MM.1S (cell line): ENCODE measurements around the gene PA2G4.

Experiments used
- EZH2 ChIP-seq: fragments of 300-600 bp; sonication (generic); optimal IDR thresholded peaks from 2 replicates; pipeline ENCODE3; 2017; ENCODE audit warnings: low read depth, mild to moderate bottlenecking, antibody characterized with exemption, low read length, mixed read lengths
- TF ChIP-seq, protein P1 (sequence below): fragments of 300-600 bp; sonication (generic); IDR thresholded peaks from 2 replicates; pipeline ENCODE4 v1.5.1; 2016; ENCODE audit warnings: antibody characterized with exemption, low read length, mixed read lengths

DNA sequence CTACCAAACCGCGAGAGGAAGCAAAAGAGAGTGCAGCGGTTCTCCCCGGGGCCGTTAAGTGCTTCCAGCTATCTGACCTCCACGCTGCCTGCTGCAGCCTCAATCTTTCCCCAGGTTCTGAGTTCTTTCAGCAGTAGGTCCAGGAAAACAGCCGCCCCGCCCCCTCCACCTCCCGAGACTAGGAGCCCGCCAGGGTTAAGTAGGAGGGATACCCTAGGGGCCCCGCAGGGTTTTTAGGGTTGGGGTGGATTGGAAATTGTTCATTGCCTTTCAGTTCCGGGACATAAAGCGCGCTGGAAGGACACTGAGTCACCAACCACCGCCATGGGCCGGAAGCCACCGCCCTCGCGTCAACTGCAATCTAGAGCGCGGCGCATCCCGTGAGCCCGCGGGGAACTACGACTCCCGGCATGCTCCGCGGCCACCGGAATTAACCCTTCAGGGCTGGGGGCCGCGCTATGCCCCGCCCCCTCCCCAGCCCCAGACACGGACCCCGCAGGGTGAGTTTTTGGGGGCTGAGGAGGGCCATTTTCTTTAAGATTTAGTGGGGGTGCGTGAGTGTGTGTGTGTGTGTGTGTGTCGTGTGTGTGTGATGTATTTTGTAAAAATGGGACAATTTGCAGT is 47.9 kb downstream of the PA2G4 start, which contains the start of gene MYL6B:
- TF ChIP-seq, protein P1, sequence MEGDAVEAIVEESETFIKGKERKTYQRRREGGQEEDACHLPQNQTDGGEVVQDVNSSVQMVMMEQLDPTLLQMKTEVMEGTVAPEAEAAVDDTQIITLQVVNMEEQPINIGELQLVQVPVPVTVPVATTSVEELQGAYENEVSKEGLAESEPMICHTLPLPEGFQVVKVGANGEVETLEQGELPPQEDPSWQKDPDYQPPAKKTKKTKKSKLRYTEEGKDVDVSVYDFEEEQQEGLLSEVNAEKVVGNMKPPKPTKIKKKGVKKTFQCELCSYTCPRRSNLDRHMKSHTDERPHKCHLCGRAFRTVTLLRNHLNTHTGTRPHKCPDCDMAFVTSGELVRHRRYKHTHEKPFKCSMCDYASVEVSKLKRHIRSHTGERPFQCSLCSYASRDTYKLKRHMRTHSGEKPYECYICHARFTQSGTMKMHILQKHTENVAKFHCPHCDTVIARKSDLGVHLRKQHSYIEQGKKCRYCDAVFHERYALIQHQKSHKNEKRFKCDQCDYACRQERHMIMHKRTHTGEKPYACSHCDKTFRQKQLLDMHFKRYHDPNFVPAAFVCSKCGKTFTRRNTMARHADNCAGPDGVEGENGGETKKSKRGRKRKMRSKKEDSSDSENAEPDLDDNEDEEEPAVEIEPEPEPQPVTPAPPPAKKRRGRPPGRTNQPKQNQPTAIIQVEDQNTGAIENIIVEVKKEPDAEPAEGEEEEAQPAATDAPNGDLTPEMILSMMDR = no peak
- TF ChIP-seq EZH2 = no peak
